Measurements from ENCODE around the gene LRRK2. TPM values are rescaled to one million over a fixed set of nuclear protein-coding genes. Genes with fewer than 3 reads are reported as not detected.
"Not testable (repeated sequence)": the region's sequence is repeated elsewhere in the genome, so short reads cannot be mapped to it uniquely, and the experiment has no call there.

LRRK2 gene
- total RNA-seq, 1 donor from 2014 or later, result 7.4 TPM

DNA sequence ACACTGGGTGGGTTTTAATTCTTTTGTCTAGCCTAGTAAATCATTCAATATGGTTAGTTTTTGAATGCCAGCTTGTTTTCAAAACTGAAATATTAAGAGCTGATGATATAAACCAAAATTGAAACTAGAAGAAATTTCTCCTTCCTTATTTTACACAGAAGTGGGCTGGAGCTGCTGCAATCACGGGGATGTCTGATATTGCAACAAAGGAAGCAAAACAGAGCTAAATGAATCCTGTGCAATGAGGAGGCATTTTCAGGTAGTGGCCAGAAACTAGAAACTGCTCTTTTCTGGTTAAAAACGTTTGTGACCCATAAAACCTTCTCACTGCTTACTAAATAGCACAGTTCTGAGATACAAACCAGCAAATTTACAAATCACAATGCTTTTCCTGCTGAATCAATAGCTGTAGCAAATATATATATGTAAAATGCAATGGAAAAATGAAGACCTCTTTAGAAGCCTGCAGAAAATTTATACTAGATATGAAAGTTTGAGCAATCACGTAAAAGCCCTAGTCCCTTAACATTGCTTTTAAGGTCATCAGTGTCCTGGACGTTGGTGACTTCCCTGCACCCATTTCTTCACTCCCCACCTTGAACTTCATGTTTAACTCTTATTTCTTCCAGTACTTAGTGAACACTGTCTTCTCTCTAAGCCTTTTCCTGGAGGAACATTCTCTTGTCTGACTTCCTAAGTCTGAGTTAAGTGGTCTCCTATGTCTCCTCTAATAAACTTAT is 15.9 kb upstream of the LRRK2 start:
- DNase-seq (peak; percentile 48), ATAC-seq (ENCODE audit: poor library complexity) (peak; percentile 64)
- intact Hi-C loops (cut with DNase I), result no loop called here

DNA sequence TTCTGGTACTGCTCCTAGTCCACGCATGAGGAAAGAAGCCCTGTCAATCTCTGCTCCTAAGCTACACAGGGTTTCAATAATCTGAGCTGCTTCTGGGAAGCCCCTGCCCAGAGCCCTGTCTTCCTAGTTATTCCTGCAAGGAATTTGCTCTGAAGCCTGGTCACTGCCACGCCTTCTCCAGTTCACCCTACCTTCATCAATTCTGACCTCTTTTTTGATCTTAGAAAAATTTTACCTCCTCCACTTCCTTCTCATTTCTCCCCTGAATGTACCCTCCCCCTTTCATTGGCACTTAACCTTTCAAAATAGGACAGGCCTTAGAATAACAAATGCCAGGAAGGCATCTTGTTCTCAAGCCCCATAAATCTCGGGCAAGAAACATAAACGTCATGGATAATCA is 14.9 kb upstream of the LRRK2 start:
- intact Hi-C loops (cut with DNase I), result no loop called here
- ATAC-seq (ENCODE audit: poor library complexity), result no peak
- no peak for DNase-seq

DNA sequence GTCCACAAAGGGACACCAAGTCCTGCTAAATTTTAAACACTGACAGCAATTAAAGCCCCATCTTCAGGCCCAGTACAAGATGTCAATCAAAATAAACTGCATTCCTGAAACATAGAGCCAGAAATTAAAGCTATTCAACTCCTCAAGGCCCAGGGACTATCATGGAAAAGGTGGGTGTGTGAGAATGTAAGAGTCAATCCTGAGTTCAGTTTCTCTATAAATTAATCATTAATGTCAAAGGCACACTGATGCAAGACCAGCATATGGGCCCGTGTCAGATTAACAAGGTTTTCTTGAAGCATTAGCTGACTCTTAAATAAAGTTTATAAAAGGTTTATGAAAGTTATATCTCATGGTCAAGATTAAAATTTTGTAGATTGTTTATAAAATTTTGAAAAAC is 13.6 kb upstream of the LRRK2 start:
- ATAC-seq (ENCODE audit: poor library complexity); DNase-seq; intact Hi-C loops (cut with DNase I): not testable (repeated sequence)

DNA sequence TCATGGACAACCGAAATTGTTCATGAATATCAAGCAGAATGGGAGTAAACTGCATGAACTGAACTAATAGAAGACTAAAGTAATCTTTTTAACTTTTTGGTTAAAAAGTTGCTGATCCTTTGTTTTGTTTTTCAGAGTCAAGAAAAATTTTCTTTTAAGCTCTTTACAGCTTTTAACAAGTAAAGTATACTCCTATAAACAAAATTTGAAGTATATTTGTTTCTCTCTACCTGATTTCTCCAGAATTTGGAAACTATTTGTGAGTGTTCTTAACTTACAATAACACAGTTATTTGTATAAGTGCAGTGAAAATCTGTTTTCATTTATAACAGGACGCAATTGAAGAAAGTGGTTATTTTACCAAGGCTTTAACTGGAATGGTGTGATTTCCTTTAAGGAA is 12.2 kb upstream of the LRRK2 start:
- no peak for DNase-seq
- intact Hi-C loops (cut with DNase I), result no loop called here
- no peak for ATAC-seq (ENCODE audit: poor library complexity)

DNA sequence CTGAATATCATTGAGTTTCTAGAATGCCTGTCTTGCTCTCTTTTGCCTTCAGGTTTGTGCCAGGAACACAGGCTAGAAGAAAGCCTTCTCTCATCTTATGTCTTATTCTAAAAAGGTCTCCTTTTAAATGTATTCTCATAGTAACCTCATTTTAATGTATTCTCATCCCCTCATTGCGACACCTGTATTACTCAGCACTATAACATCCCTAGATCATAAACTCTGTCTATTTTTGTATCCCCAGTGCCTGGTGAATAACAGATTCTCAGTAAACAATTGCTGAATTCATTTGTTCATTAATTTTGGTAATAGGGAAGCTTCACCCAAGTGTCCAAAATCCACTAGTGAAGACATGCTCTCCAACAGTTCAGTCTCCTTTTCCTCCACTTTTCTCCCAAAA is 8.8 kb upstream of the LRRK2 start:
- no peak for ATAC-seq (ENCODE audit: poor library complexity)
- no peak for DNase-seq
- intact Hi-C loops (cut with DNase I), result no loop called here

DNA sequence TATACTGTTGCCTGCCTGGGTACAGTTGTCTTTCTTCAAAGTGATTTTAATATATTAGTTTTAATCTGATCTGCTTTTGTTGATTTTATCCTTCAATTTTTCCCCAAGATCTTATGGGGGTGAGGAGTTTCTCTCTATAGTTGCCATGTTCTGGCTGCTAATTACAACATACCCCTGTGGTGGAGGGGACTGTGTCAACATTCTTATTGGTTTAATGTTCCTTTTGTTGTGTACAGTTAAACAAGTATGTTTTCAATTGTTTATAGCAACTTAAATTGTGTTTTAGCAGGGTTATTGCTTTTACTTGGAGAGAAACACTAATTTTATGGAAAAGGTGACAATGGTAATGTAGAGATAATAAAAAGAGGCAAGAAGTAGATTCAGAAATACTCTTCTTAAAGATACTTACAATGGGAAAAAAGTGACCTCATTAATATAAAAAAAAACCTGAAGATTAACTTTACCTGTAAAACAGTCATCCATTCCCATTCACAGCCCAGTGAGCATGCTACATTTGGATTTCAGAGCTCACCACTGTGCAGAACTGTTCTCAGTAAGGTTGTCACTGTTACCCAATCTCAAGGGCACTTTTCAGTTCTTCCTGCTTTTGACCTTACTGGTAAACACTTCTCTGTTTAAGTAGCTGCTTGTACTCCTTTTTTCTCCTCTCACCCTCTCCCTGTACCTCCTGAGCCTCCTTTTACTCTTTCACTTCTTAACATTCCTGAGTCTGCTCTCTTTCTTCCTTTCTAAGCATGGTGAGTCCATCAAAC is 8.1 kb upstream of the LRRK2 start:
- intact Hi-C loops (cut with DNase I), result no loop called here
- DNase-seq (no peak), ATAC-seq (ENCODE audit: poor library complexity) (no peak)

DNA sequence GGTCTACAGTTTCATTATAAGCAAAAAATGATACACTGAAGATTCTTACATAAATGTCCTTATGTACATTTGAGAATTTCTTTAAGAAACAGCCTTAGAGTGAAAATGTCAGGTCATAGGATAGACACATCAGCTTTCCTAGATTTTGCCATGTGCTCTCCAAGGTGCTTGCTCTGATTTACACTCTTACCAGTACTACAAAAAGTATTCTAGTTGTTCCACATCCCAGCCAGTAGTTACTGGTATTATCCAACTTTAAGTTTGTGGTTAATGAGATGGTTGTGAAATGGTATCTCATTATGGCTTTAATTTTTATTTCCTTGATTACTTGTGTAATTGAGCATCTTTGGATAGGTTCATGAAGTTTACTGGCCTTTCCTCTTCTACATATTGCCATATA is 5.0 kb upstream of the LRRK2 start:
- intact Hi-C loops (cut with DNase I), result no loop called here
- no peak for ATAC-seq (ENCODE audit: poor library complexity)

DNA sequence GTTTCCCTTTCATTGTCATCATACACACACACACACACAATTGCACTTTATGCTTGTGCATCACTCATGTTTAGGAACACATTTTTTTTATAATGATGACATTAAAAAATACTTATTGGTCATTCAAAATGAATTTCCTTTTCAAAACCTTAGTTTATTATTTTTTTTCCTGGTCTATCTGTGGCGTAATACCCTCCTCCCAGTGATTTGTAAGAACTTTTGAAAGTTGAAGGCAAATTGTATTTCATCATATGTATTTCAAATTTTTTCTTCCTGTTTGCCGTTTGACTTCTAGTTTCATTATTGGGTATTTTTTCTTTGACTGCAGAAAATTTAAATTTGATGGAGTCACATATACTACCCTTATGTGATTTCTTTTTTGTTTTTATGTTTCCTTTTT is 2.5 kb upstream of the LRRK2 start:
- no peak for DNase-seq
- no peak for ATAC-seq (ENCODE audit: poor library complexity)
- intact Hi-C loops (cut with DNase I), result no loop called here

More for the DNA sequence above, 5.0 kb upstream of the LRRK2 start:
- no peak for DNase-seq

DNA sequence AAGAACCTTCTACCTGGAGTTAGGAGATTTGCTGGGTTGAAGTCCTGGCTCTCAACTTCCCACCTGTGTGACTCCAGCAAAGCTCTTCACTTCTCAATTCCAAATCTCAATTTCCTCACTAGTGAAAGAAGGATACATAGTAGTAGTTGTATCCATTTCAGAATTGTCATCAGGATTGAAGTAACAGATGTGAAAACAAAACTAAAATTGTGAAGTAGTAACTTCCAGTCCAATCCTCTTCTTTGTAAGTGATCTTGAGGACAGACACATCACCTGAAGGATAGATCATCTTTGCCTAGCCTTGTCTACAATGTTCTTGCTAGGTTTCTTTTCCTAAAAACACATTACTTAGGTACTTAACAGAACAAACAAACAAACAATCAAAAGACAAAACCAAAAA is 1.2 kb upstream of the LRRK2 start:
- intact Hi-C loops (cut with DNase I), result no loop called here
- ATAC-seq (ENCODE audit: poor library complexity) (no peak), DNase-seq (no peak)

DNA sequence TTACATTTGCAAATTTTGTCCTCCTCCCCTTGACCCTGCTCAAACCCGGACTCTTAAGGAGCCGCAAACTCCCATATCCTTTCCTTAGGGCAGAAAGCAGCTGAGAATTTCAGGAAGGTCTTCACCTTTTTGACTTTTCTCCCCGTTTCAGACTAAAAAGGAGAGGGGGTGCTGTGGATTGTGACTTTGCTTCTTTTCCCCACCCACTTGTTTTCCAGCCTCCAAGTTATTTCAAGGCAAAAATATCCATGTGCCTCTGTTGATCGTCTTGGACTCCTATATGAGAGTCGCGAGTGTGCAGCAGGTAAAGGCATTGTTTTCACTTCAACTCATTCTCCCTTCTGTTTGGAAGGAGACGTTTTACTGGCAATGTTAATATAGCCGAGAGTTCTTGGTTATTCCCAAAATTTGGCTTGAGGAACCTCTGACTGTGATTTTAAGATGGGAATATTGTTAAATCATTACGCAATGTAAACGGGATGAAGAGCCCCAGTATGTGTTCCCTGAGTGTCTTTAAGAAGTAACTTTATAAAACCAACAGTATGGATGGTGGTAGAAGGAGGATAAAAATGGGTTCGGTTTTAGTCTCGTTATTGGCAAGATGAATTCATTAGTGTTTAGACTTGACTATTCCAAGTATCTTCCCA is 663 bp downstream of the LRRK2 start:
- intact Hi-C loops (cut with DNase I), result no loop called here
- peak; percentile 18 for ATAC-seq (ENCODE audit: poor library complexity)
- DNase-seq, result no peak

DNA sequence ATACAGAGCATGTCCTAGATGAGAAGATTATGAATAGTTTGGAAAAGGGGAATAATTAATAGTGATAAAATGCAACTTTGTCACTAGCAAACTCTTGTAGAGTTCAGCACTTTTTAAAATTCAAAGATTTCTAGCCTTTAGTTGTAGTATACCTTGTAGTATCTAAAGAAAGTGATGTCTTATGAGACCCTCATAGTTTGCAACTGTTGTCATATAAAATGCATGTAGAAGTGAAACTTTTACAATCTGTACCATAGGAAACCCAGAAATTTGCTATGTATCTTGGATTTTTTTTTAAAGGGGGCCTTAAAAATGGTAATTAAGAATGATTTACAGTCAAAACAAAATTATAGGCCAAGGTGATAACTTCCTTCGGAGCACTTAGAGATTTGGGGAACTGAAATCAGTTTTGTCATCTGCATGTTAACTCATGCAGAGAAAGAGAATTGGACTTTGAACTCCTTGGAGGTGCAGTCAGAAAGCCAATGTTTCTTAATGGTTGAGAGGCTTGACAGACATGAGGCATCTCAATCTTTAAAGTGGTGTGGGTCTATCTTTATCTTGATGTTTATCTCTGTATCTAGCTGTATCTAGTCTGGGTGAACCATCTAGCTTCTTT is 1.3 kb downstream of the LRRK2 start:
- intact Hi-C loops (cut with DNase I), result no loop called here
- no peak for ATAC-seq (ENCODE audit: poor library complexity)
- no peak for DNase-seq

DNA sequence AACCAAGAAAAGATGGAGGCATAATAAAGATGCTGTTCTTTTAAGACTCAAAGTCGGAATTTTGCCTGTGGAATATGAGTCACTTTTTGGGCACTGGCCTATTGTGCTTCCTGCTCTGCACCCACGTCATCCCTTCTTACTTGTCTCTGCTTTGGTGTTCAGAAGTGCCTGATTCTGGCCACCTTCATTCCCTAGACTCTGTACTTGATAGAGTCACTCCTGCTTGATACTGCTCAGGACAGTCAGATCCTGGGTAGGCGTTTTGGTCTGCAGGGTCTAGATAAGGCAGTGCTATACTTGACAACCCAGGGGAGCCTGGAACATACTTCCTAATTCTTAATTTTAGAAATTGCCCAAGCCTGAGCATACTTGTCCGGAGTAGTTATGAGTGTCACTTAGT is 1.9 kb downstream of the LRRK2 start:
- no peak for DNase-seq
- intact Hi-C loops (cut with DNase I), result no loop called here
- peak; percentile 44 for ATAC-seq (ENCODE audit: poor library complexity)

DNA sequence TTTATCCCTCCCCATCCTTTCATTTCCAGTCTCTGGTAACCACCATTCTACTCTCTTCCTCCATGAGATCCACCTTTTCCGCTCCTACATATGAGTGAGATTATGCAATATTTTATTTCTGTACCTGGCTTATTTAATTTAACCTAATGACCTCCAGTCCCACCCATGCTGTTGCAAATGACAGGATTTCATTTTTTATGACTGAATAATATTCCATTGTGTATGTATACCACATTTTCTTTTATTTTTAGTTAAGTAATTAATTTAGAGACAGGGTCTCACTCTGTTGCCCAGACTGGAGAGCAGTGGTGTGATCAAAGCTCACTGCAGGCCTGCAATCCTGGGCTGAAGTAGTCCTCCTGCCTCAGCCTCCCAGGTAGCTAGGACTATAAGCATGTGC is 2.6 kb downstream of the LRRK2 start:
- intact Hi-C loops (cut with DNase I), result no loop called here
- DNase-seq (no peak), ATAC-seq (ENCODE audit: poor library complexity) (no peak)

DNA sequence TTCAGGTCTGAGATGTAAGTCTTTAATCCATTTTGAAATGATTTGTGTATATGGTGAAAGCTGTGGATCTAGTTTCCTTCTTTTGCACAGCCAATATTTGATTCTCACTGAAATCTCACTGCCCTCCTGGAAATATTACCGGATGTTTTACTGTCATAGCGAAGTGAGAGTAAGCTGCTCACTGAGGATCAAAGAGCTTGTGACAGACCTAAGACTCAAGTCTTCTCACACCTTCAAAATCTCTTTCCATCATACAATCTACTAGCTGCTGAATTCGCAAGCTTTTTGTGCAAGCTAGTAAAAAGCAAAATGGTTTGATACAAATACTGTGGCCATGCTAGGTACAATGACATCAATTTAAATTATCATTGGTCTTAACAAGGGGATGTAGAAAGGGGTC is 3.9 kb downstream of the LRRK2 start:
- ATAC-seq (ENCODE audit: poor library complexity), result no peak
- DNase-seq, result no peak
- intact Hi-C loops (cut with DNase I), result no loop called here

DNA sequence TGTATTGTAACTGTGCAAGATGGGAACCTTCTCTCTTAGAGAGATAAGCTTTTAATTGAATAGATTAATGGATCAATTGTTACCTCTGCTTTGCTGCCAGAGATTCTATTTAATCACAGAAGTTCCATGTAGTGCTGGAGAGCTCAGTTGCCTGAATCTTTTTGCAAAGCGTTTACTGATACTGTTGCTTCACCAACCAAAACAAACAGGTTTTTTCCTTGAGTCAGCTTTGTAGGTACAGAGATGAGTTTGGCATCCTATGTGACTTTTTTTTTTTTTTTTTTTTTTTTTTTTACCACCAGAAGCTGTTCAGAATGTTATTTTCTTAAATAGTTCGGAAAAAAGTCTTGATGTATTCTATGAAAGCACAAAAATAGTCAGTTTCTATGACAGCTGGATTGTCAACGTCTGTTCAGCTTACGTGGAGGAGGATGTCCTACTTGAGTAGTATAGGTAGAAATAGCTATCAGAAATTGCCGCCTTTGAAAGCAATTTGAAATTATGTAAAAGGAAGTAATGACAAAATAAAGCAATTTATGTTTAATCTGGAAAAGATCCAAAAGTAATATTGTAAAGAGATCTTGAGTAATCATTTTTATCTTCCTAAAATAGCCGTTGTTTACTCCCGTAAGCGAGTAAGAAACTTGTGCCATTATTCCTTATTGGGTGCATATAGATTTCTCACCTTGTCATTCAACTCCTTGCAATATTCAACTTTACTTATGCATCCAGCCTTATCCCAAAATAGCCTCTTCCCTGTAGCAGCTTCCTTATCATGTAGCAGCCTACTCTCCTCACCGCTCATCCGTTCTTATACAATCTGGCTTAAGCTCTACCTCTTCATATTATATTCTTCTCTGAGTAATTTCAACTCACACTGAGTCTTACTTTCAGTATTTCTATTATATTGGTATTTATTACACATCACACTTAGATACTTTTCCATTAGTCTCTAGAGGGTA is 5.2 kb downstream of the LRRK2 start:
- DNase-seq (no peak), ATAC-seq (ENCODE audit: poor library complexity) (no peak)
- intact Hi-C loops (cut with DNase I), result no loop called here

DNA sequence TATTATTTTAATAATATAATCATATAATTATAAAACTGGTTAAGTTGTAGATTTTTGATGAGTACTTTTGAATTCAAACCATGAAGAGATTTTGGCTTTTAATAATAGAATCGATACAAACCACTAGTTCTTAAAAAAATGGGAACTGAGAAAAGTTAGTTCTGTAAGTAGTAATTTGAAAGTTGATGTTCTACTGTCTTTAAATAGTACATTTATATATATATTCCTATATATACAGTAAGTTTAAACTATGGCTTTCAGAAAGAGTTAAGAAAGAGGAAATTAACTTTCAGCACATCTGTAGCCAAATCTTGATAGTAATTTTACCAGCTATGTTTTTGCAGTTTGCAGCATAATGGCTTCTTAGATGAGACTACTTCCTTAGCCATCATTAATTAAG is 7.8 kb downstream of the LRRK2 start:
- intact Hi-C loops (cut with DNase I), result no loop called here
- ATAC-seq (ENCODE audit: poor library complexity), result no peak
- no peak for DNase-seq

DNA sequence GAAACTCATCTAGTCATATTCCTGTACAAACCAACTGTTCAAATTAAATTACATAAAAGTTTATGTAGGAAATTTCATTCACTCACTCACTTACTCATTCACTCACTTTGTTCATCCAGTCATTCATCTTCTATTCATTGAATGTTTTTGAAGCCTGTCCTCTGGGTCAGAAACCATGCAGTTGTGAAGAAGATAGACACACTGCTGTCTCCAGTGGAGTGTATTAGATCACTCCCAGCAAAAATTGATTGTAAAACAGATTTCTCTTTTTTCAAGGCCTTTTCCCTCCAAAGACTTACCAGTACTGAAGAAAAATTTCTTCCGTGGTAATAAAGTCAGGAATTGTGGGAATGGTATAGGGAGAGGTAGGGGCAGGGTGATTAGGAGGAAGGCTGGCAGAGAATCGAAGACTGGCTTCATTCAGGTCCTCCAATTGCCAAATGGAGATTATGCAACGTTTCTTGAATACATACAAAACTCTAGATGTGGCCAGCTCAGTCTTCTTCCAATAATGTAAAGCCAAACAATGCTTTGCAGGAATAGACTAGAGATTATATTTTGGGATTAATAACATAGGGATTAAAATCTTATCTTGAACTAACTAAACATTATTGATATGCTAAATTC is 9.1 kb downstream of the LRRK2 start:
- DNase-seq (no peak), ATAC-seq (ENCODE audit: poor library complexity) (no peak)
- intact Hi-C loops (cut with DNase I), result no loop called here

DNA sequence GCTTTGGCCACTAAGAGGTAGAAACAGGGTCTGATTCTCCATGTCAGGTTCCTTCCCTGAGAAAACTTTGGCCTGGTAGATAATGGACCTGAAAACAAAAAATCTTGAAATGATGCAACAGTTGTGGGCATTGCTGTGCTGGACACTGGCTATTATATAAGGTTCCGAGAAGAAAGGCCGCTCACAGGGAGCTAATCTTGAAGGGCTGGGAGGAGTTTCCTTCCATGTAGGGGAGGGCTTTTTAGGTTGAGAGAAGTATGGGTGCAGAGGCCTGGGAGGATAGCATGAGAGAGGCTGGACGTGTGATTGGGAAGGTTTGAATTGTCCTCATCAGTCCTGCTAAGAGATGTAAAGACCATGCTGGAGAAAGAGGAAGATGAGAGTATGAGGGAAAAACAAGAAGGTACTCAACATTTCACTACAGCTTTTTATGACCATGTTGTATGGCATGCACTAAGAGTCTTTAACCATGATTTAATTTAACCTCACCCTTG is 11.6 kb downstream of the LRRK2 start:
- intact Hi-C loops (cut with DNase I), result no loop called here
- no peak for ATAC-seq (ENCODE audit: poor library complexity)
- DNase-seq, result no peak

Measured in Right ventricle myocardium superior (tissue), 1 donor.